K562 (cell line): ENCODE data around the gene P2RX1. TPM values are rescaled to one million over a fixed set of nuclear protein-coding genes. Genes with fewer than 3 reads are reported as not detected.

Source experiments
- ATAC-seq: fragments of 200-7000 bp; cut with Tn5 transposase; 3 replicates; pipeline ENCODE4 v1.9.1; 2020; ENCODE audit warnings: moderate library complexity
- BruUV-seq: library from RNA; stranded (reverse); fragments of 400-500 nt; replicated peaks from 2 replicates; lab custom pipeline; 2021; lab: Mats Ljungman, UMichigan
- CTCF ChIA-PET: fragments of 300-600 bp; formaldehyde crosslinking; extraction: SDS; loops from one replicate; lab custom pipeline; 2021; ENCODE audit warnings: low intra/inter-chr PET ratio; lab: Yijun Ruan, JAX
- POLR2A ChIA-PET: fragments of 300-600, 350-650 bp; sonication (Branson Sonifier 250); formaldehyde crosslinking; extraction: SDS; loops from one replicate; lab custom pipeline; 2021; ENCODE audit warnings: antibody characterized with exemption, inconsistent platforms; lab: Yijun Ruan, JAX
- DNase-seq, 4 experiments: peaks; one replicate each; pipeline versions ENCODE4 v3.0.0 to v3.0.0-alpha.2; 2011 to 2018; ENCODE audit warnings: low spot score in 3 of 4, mixed read lengths in 3 of 4; ENCODE audit errors: extremely low read depth in 1 of 4
- FAIRE-seq: peaks from 2 replicates; lab custom pipeline; 2011; peaks lifted over from hg19 to GRCh38; lab: Jason Lieb, UNC
- H2AFZ ChIP-seq: 2 replicates; pipeline ENCODE4 v1.6.0; 2011; ENCODE audit warnings: low read depth, low read length, control low read depth, inconsistent platforms
- H3K27ac ChIP-seq: fragments of 200-600 bp; 3 replicates; pipeline ENCODE4 v1.8.0; 2011; ENCODE audit warnings: low read depth, mild to moderate bottlenecking, control low read depth, inconsistent platforms, low read length, moderate library complexity, mixed read lengths; ENCODE audit errors: extremely low read depth
- H3K27me3 ChIP-seq, 2 experiments: fragments of 300-600 bp in 1 of 2; 2 replicates in 1 of 2; 3 replicates in 1 of 2; pipeline versions ENCODE4 v1.6.0 to v1.8.0; 2011; ENCODE audit warnings: inconsistent platforms in 2 of 2, low read length in 2 of 2, mild to moderate bottlenecking in 1 of 2, mixed read lengths in 1 of 2, moderate library complexity in 1 of 2; ENCODE audit not compliant: control insufficient read depth in 2 of 2, insufficient read depth in 2 of 2
- H3K36me3 ChIP-seq: fragments of 300-600 bp; 3 replicates; pipeline ENCODE4 v1.8.0; 2011; ENCODE audit warnings: mild to moderate bottlenecking, low read length, inconsistent platforms; ENCODE audit not compliant: control insufficient read depth, insufficient read depth
- H3K4me1 ChIP-seq, 2 experiments: fragments of 200-600 bp in 1 of 2; replicated peaks in 1 of 2; 2 replicates in 1 of 2; 3 replicates in 1 of 2; pipeline versions ENCODE4 v1.5.1 to v1.8.0; 2011; ENCODE audit warnings: inconsistent platforms in 2 of 2, low read length in 2 of 2, mild to moderate bottlenecking in 1 of 2, mixed read lengths in 1 of 2, moderate library complexity in 1 of 2; ENCODE audit not compliant: control insufficient read depth in 2 of 2, insufficient read depth in 2 of 2
- H3K4me2 ChIP-seq: 2 replicates; pipeline ENCODE4 v1.6.1; 2011; ENCODE audit warnings: low read length, control low read depth, inconsistent platforms, mixed read lengths; ENCODE audit not compliant: insufficient read depth
- H3K4me3 ChIP-seq: fragments of 200-600 bp; sonication (generic), shearing (Covaris generic); 2 replicates; pipeline ENCODE4 v1.5.1; 2016; ENCODE audit warnings: control low read depth, inconsistent platforms
- H3K79me2 ChIP-seq: fragments of 200-600 bp; 3 replicates; pipeline ENCODE4 v1.8.0; 2011; ENCODE audit warnings: low read length, inconsistent platforms; ENCODE audit not compliant: control insufficient read depth, insufficient read depth
- H3K9ac ChIP-seq, 2 experiments: 2 replicates each; pipeline versions ENCODE4 v1.6.0 to v1.6.1; 2011; ENCODE audit warnings: low read depth in 2 of 2, low read length in 2 of 2, control low read depth in 1 of 2, inconsistent platforms in 1 of 2, mild to moderate bottlenecking in 1 of 2, mixed read lengths in 1 of 2; ENCODE audit not compliant: insufficient read depth in 1 of 2
- H3K9me1 ChIP-seq: one replicate; pipeline ENCODE4 v1.6.0; 2011; ENCODE audit warnings: inconsistent platforms, mild to moderate bottlenecking, low read length, moderate library complexity; ENCODE audit not compliant: control insufficient read depth, insufficient read depth
- H3K9me3 ChIP-seq: replicated peaks from 2 replicates; pipeline ENCODE4 v1.5.1; 2011; ENCODE audit warnings: low read depth, low read length, inconsistent platforms; ENCODE audit not compliant: control insufficient read depth, insufficient read depth
- H4K20me1 ChIP-seq: replicated peaks from 2 replicates; pipeline ENCODE4 v1.6.1; 2011; ENCODE audit warnings: low read length, inconsistent platforms, mixed read lengths; ENCODE audit not compliant: control insufficient read depth, insufficient read depth
- ARNT ChIP-seq, 2 experiments: fragments of 450-650 bp; IDR thresholded peaks; 2 replicates each; pipeline ENCODE4 v1.6.1; 2016; ENCODE audit warnings: mild to moderate bottlenecking in 1 of 2
- BACH1 ChIP-seq: fragments of 200-800 bp; sonication (Bioruptor generic); IDR thresholded peaks from 2 replicates; pipeline ENCODE4 v1.6.1; 2016; ENCODE audit warnings: missing genetic modification characterization, missing compliant biosample characterization
- CBFA2T3 ChIP-seq: fragments of 450-650 bp; IDR thresholded peaks from 2 replicates; pipeline ENCODE4 v1.6.1; 2017
- CBX1 ChIP-seq: sonication (generic); IDR thresholded peaks from 2 replicates; pipeline ENCODE4 v1.6.1; 2016; ENCODE audit warnings: antibody characterized with exemption, low read depth, mild to moderate bottlenecking
- CREB3L1 ChIP-seq: fragments of 450-650 bp; IDR thresholded peaks from 2 replicates; pipeline ENCODE4 v1.6.1; 2014; ENCODE audit warnings: low read depth, mild to moderate bottlenecking, moderate library complexity, borderline replicate concordance
- DPF2 ChIP-seq: fragments of 450-650 bp; IDR thresholded peaks from 2 replicates; pipeline ENCODE4 v1.6.1; 2016
- KAT8 ChIP-seq: fragments of 450-650 bp; IDR thresholded peaks from 2 replicates; pipeline ENCODE4 v1.6.1; 2016; ENCODE audit warnings: low read depth, mild to moderate bottlenecking
- MLLT1 ChIP-seq, 2 experiments: fragments of 450-650 bp; IDR thresholded peaks; 2 replicates each; pipeline ENCODE4 v1.6.1; 2016
- RCOR1 ChIP-seq, 2 experiments: IDR thresholded peaks; 2 replicates each; pipeline ENCODE4 v1.6.1; 2012; ENCODE audit warnings: low read depth in 2 of 2, low read length in 2 of 2, borderline replicate concordance in 1 of 2, improper control_type of control experiment in 1 of 2
- TAF15 ChIP-seq: fragments of 200-400 bp; formaldehyde crosslinking; IDR thresholded peaks from 2 replicates; pipeline ENCODE4 v1.6.1; 2017; ENCODE audit warnings: mild to moderate bottlenecking, low read depth, low read length, moderate library complexity
- TCF3 ChIP-seq: sonication (generic); formaldehyde crosslinking; IDR thresholded peaks from 2 replicates; pipeline ENCODE4 v1.4.0; 2020; ENCODE audit warnings: mild to moderate bottlenecking, missing genetic modification reagents
- VEZF1 ChIP-seq: fragments of 200-800 bp; sonication (Bioruptor generic); IDR thresholded peaks from 2 replicates; pipeline ENCODE4 v1.6.1; 2017; ENCODE audit warnings: missing genetic modification characterization, missing compliant biosample characterization
- ZBTB1 ChIP-seq: sonication (generic); formaldehyde crosslinking; IDR thresholded peaks from 2 replicates; pipeline ENCODE4 v1.8.1; 2023; ENCODE audit warnings: missing genetic modification reagents, low read depth, mild to moderate bottlenecking, borderline replicate concordance
- ZNF384 ChIP-seq: IDR thresholded peaks from 2 replicates; pipeline ENCODE4 v1.6.1; 2012; ENCODE audit warnings: low read depth, low read length, improper control_type of control experiment
- ZNF57 ChIP-seq: fragments of 450-650 bp; formaldehyde crosslinking; IDR thresholded peaks from 2 replicates; pipeline ENCODE4 v1.4.0; 2020; ENCODE audit warnings: mild to moderate bottlenecking, moderate library complexity
- ZNF655 ChIP-seq: fragments of 250-450 bp; sonication (Bioruptor Pico); IDR thresholded peaks from 2 replicates; pipeline ENCODE4 v1.5.0; 2021
- WGBS: fragments of 100-300 bp; shearing (Covaris generic); methylation state at CpG from one replicate; pipeline ENCODE4 v1.1.6; 2016; ENCODE audit warnings: low coverage, mixed read lengths; ENCODE audit not compliant: insufficient coverage; ENCODE audit errors: missing lambda C conversion rate; 5-methylcytosine and 5-hydroxymethylcytosine counted together
- in situ Hi-C: fragments of 300-500 bp; cut with MboI; formaldehyde crosslinking; loops from 4 replicates; pipeline ENCODE4 v1.15.0; 2018; ENCODE audit warnings: inconsistent platforms, mixed read lengths
- intact Hi-C: fragments of 100-400 bp; cut with micrococcal nuclease; formaldehyde crosslinking; loops from 2 replicates; pipeline ENCODE4 v1.14.2; 2022
- polyA plus RNA-seq, 8 experiments: library from polyadenylated mRNA; depleted of rRNA in 4 of 8; stranded (reverse) in 5 of 8; unstranded in 3 of 8; fragments of >200 nt; fragmentation: Nextera tagmentation in 2 of 8; fragmentation: Illumina TruSeq in 1 of 8; extraction: Ambion mirVana in 2 of 8; extraction: Trizol in 1 of 8; gene quantifications; 2 replicates each; pipeline versions ENCODE4 v1.2.1 to v1.2.3, GENCODE V29; 2011 to 2014; ENCODE audit warnings: inconsistent platforms in 1 of 8, missing spikeins in 1 of 8
- total RNA-seq, 7 experiments: library from RNA; depleted of rRNA in 6 of 7; stranded (reverse); fragments of >200 nt in 6 of 7; fragmentation: Illumina TruSeq in 2 of 7; extraction: Trizol in 2 of 7; gene quantifications; 2 replicates each; pipeline versions ENCODE4 v1.2.1 to v1.2.3, GENCODE V29; 2011 to 2021; ENCODE audit warnings: low replicate concordance in 1 of 7
- TF ChIP-seq, protein P1 (sequence below): sonication (generic); formaldehyde crosslinking; IDR thresholded peaks from 2 replicates; pipeline ENCODE4 v1.8.1; 2023; ENCODE audit warnings: mild to moderate bottlenecking, missing genetic modification reagents, moderate library complexity

Gene P2RX1
- total and polyA plus RNA-seq, 9 of the 15 experiments (the other 6 are each of a cell fraction or from before 2014, with no cell fraction given) = 0.27 to 20.3 (median 10.3) TPM

- POLR2A ChIA-PET = no interaction called here
- TF ChIP-seq ARNT (IDR thresholded peaks at IDR 0.05) (no peak), RCOR1 (IDR thresholded peaks at IDR 0.05; ENCODE audit: borderline replicate concordance in 1 of 2, low read depth in 2 of 2, low read length in 2 of 2) (peak in 1 of 2 experiments; percentile 62; a peak in 1 of 4 replicates), KAT8 (no peak), TCF3 (0 out of 2 replicates have a peak, but pooled peaks have one; percentile 13), BACH1 (tag) (no peak), VEZF1 (CRISPR knock-in tag) (peak; percentile 35; the same call in 1 of the 2 replicates), ZBTB1 (CRISPR knock-in tag) (no peak), ZNF57 (no peak), MLLT1 (IDR thresholded peaks at IDR 0.05) (no peak), ZNF655 (CRISPR knock-in tag) (no peak), TAF15 (no peak), CBFA2T3 (peak; percentile 43), CREB3L1 (no peak), DPF2 (peak; percentile 47; the same call in 1 of the 2 replicates), CBX1 (no peak), ZNF384 (peak; percentile 16; the same call in 1 of the 2 replicates)
- TF ChIP-seq, protein P1, sequence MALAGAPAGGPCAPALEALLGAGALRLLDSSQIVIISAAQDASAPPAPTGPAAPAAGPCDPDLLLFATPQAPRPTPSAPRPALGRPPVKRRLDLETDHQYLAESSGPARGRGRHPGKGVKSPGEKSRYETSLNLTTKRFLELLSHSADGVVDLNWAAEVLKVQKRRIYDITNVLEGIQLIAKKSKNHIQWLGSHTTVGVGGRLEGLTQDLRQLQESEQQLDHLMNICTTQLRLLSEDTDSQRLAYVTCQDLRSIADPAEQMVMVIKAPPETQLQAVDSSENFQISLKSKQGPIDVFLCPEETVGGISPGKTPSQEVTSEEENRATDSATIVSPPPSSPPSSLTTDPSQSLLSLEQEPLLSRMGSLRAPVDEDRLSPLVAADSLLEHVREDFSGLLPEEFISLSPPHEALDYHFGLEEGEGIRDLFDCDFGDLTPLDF (CRISPR knock-in tag) = no peak
These were observed 45.4 kb downstream of the P2RX1 start for GRCh38 chr17:3870871-3871306.

More at GRCh38 chr17:3870871-3871306, 45.4 kb downstream of the P2RX1 start:
- H3K4me3 ChIP-seq = no peak overlapping the region
- BruUV-seq = no TSS peak
- intact Hi-C loops (no loop called here), in situ Hi-C loops (no loop called here)
- WGBS = 4% methylated on average over 2 of the region's 11 CpGs
- H3K36me3 ChIP-seq = peaks cover 28% of the 10 kb centered on the region; the same call in 2 of the 3 replicates
- H3K9ac ChIP-seq = peak overlapping the region in 1 of 2 experiments; percentile 82; a peak in 1 of 4 replicates
- no peaks in the 10 kb centered on the region for H3K27me3 ChIP-seq
- no peaks in the 10 kb centered on the region for H3K9me3 ChIP-seq
- CTCF ChIA-PET = no interaction called here
- H3K27ac ChIP-seq = no peak overlapping the region
- DNase-seq (peak; percentile 21 to 64 (median 42)), ATAC-seq (peak; percentile 87), FAIRE-seq (peak; percentile 85)
- no peaks in the 10 kb centered on the region for H4K20me1 ChIP-seq
- no peaks in the 10 kb centered on the region for H3K9me1 ChIP-seq
- H2AFZ ChIP-seq = no peak overlapping the region
- no peaks in the 10 kb centered on the region for H3K79me2 ChIP-seq
- H3K4me1 ChIP-seq = peaks cover 5 to 18% of the 10 kb centered on the region in 2 experiments; a peak in 4 of 5 replicates
- no peak overlapping the region for H3K4me2 ChIP-seq
